Ectodermal cell (in vitro differentiated cells): Measurements from ENCODE around the gene HOXB5.

Experiments
- H3K27ac ChIP-seq: 2 replicates; pipeline ENCODE4 v1.7.0; 2013; ENCODE audit warnings: mild to moderate bottlenecking, low read depth, low read length; ENCODE audit not compliant: insufficient read depth, poor library complexity, severe bottlenecking
- H3K27me3 ChIP-seq: 2 replicates; pipeline ENCODE4 v1.7.0; 2013; ENCODE audit warnings: mild to moderate bottlenecking, low read length; ENCODE audit not compliant: insufficient read depth, control insufficient read depth, poor library complexity, severe bottlenecking
- H3K36me3 ChIP-seq: one replicate; pipeline ENCODE4 v1.7.0; 2013; ENCODE audit warnings: low read length; ENCODE audit not compliant: control insufficient read depth, insufficient read depth
- H3K4me1 ChIP-seq: one replicate; pipeline ENCODE4 v1.7.0; 2013; ENCODE audit warnings: low read length; ENCODE audit not compliant: control insufficient read depth, insufficient read depth
- H3K4me3 ChIP-seq: 2 replicates; pipeline ENCODE4 v1.7.0; 2013; ENCODE audit warnings: low read depth, low read length, control low read depth; ENCODE audit not compliant: insufficient read depth
- H3K9me3 ChIP-seq: 2 replicates; pipeline ENCODE4 v1.7.0; 2013; ENCODE audit warnings: mild to moderate bottlenecking, low read length, moderate library complexity; ENCODE audit not compliant: control insufficient read depth
- WGBS, 2 experiments: methylation state at CpG; one replicate each; pipeline ENCODE4 v1.1.7; 2013; ENCODE audit warnings: missing lambda C conversion rate in 2 of 2; 5-methylcytosine and 5-hydroxymethylcytosine counted together

HOXB5 gene

GRCh38 chr17:48615047-48615962, 21.7 kb upstream of the HOXB5 start, which contains the start of gene HOXB8:
Gene HOXB8, minus strand, starts transcription at chr17:48615292. Its CDS starts 588 bp downstream, at chr17:48614704.
- H3K27ac ChIP-seq, result no peak within 1 kb of the TSS
- peaks cover 11% of the 10 kb centered on the region for H3K4me1 ChIP-seq
- no peak within 1 kb of the TSS for H3K4me3 ChIP-seq
- H3K9me3 ChIP-seq, result no peaks in the 10 kb centered on the region
- peaks cover 100% of the 10 kb centered on the region for H3K27me3 ChIP-seq
- 8 to 9% methylated on average over 36 to 39 of the region's 41 CpGs for WGBS, 2 experiments
- no peaks in the 10 kb centered on the region for H3K36me3 ChIP-seq

- WGBS, 2 experiments, result 2 to 3% methylated on average over 54 of the region's 55 CpGs
- H3K4me1 ChIP-seq, result peaks cover 7% of the 10 kb centered on the region
- H3K36me3 ChIP-seq, result no peaks in the 10 kb centered on the region
- no peaks in the 10 kb centered on the region for H3K9me3 ChIP-seq
- H3K4me3 ChIP-seq, result no peak overlapping the region
- no peak overlapping the region for H3K27ac ChIP-seq
- peaks cover 100% of the 10 kb centered on the region for H3K27me3 ChIP-seq
These were observed 20.5 kb upstream of the HOXB5 start for GRCh38 chr17:48613862-48614694.

- 1% methylated on average over 67 of the region's 67 CpGs for WGBS, 2 experiments
- H3K4me1 ChIP-seq, result peaks cover 7% of the 10 kb centered on the region
- H3K27ac ChIP-seq, result no peak overlapping the region
- H3K36me3 ChIP-seq, result no peaks in the 10 kb centered on the region
- H3K4me3 ChIP-seq, result no peak overlapping the region
- peaks cover 100% of the 10 kb centered on the region for H3K27me3 ChIP-seq
- no peaks in the 10 kb centered on the region for H3K9me3 ChIP-seq
These were observed 19.5 kb upstream of the HOXB5 start for GRCh38 chr17:48612854-48613691.

DNA sequence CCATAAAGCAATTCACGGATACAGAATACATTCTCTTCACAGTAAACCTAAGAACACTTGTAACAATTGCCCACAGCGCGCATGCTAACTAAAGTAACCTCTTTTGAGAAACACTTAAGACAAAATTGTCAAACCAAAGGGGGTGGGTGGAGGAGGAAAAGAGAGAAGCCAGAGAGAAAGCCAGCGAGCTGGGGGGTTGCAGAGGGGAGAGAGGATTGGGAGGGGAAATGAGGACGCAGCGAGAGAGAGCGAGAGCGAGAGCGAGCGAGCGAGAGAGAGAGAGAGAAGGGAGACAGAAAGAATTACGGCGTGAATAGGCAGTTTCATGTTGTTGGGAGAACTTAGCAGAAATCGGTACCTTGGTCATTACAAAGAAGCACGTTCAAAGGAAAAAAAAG, 18.9 kb upstream of the HOXB5 start:
- H3K27me3 ChIP-seq, result peaks cover 100% of the 10 kb centered on the region
- no peak overlapping the region for H3K4me3 ChIP-seq
- no peaks in the 10 kb centered on the region for H3K9me3 ChIP-seq
- WGBS, 2 experiments, result 1% methylated on average over 15 of the region's 15 CpGs
- H3K36me3 ChIP-seq, result no peaks in the 10 kb centered on the region
- H3K27ac ChIP-seq, result no peak overlapping the region
- peaks cover 7% of the 10 kb centered on the region for H3K4me1 ChIP-seq

DNA sequence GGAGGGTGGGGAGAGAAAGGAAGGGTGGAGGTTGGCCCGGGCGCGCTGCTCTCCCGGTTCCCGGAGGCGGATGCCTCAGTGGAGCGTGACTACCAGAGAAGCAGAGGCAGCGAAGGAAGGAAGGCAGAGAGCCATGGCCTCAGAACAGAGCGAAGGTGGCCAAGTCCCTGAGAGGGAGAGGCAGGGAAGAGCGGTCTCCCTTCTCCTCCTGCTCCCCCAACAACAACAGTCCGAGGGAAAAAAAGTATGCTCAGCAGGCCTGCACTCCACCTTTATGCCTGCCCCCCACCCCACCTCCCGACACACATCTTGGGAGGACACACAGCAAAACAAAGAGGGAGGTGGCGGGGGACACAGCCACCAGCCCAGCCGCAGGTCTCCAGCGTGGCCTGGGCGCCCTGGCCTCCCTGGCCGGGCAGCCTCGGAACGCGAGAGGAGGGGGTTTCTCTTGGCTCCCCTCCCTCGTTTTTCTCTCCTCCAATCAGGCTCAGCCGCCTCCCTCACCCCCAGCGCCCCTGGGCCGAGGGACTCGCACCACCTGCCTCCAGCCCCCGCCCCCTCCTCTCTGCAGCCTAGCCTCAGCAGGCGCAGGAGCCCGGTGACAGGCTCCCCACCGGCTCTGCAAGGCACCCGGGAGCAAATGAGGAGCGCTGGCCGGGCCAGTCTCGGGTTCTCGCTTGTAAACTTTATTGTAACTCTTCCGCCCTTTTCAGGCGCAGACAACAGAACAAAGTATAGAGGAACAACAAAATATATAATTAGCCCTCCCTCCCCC, 18.3 kb upstream of the HOXB5 start:
- Histone ChIP-seq H3K36me3 (no peaks in the 10 kb centered on the region), H3K9me3 (no peaks in the 10 kb centered on the region), H3K4me1 (peaks cover 7% of the 10 kb centered on the region), H3K4me3 (no peak overlapping the region), H3K27me3 (peaks cover 100% of the 10 kb centered on the region), H3K27ac (no peak overlapping the region)
- 1 to 2% methylated on average over 36 of the region's 36 CpGs for WGBS, 2 experiments

GRCh38 chr17:48611213-48611612, 17.6 kb upstream of the HOXB5 start:
- Histone ChIP-seq H3K4me3 (no peak overlapping the region), H3K27me3 (peaks cover 100% of the 10 kb centered on the region), H3K4me1 (peaks cover 7% of the 10 kb centered on the region), H3K36me3 (no peaks in the 10 kb centered on the region), H3K27ac (no peak overlapping the region), H3K9me3 (no peaks in the 10 kb centered on the region)
- 7 to 10% methylated on average over 22 of the region's 22 CpGs for WGBS, 2 experiments

DNA sequence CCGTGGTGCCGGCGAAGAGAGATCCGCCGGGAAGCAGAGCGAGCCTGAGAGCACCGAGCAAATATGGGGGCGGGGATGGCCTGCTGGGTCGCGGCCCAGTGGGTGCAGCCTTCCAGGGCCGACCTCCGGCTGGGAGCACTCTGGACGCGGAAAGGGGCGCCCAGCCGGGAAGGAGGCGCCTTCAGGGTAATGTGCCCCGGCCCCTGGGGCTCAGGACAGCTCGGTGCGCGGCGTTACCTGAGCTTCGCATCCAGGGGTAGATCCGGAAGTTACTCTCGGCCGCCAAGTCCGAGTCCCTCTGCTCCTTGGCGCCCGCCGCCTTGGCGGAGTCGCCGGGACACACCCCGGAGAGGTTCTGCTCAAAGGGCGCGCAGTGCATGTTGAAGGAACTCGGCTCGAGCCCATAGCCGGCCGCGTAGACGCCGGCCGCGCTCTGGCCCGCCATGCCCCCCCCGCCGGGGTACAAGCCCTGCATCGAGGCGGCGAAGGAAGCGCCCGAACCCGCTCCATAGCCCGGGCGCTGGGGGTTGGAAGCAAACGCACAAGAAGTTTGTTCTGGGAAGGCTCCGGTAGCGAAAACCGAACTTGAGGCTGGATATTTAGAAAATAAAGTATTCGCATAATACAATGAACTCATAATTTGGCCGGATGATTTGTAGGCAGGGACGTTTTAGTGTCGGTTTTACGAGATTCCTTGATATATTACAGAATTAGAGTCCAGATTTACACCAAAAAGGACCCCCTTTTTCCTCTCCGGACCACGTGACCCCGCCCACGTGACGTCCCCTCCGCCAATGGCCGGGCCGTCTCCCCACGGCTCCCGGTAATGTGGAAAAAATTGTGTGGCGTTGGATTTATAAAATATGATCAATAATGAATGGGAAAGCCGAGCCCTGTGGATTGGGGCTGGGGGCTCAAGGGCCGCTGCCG, 17.0 kb upstream of the HOXB5 start, which contains the start of gene HOXB7:
TSS of gene HOXB7 (minus strand) at position 736 of the 930 bp plus-strand sequence. CDS start at position 637, 99 bp downstream.
- no peak within 1 kb of the TSS for H3K4me3 ChIP-seq
- 3 to 4% methylated on average over 78 to 79 of the region's 79 CpGs for WGBS, 2 experiments
- H3K27me3 ChIP-seq, result peaks cover 100% of the 10 kb centered on the region
- no peaks in the 10 kb centered on the region for H3K36me3 ChIP-seq
- no peak within 1 kb of the TSS for H3K27ac ChIP-seq
- no peaks in the 10 kb centered on the region for H3K9me3 ChIP-seq
- H3K4me1 ChIP-seq, result peaks cover 7% of the 10 kb centered on the region

- Histone ChIP-seq H3K36me3 (no peaks in the 10 kb centered on the region), H3K4me3 (no peak overlapping the region), H3K27me3 (peaks cover 100% of the 10 kb centered on the region), H3K4me1 (peaks cover 7% of the 10 kb centered on the region), H3K9me3 (no peaks in the 10 kb centered on the region), H3K27ac (no peak overlapping the region)
- WGBS, 2 experiments, result 1% methylated on average over 11 to 13 of the region's 15 CpGs
These were observed 16.2 kb upstream of the HOXB5 start for GRCh38 chr17:48609759-48610281.
